ENCODE data around the gene FAM120C. TPM values are rescaled to one million over a fixed set of nuclear protein-coding genes. Genes with fewer than 3 reads are reported as not detected.

Gene FAM120C
- total and polyA plus RNA-seq, 2 donors from 2014 or later: 4.2 to 16.4 TPM

DNA sequence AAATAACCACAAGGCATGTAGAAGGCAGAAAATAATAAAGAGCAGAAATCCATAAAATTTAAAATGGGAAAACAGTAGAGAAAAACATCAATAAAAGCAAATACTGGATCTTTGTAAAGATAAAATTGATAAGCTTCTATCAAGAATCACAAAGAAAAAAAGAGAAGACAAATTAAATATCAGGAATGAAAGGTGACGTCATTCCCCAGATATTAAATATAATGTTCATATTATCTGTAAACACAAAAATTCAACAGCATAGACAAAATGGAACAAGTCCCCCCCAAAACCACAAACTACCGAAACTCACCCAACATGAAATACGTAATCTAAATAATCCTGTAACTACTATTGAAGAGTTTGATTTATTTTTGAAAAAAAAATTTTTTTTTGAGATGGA lies 30.5 kb upstream of the FAM120C start:
- no peaks in the 10 kb centered on the region for H3K27me3 ChIP-seq (ENCODE audit: control insufficient read depth, insufficient read depth, low read length)
- H3K9ac ChIP-seq (ENCODE audit: low read length in 3 of 3): no peak overlapping the region
- intact Hi-C loops (cut with DNase I): no loop called here
- no peaks in the 10 kb centered on the region for H3K36me3 ChIP-seq (ENCODE audit: control insufficient read depth in 2 of 3, insufficient read depth in 3 of 3, low read length in 3 of 3)
- no peak overlapping the region for H3K27ac ChIP-seq (ENCODE audit: low read depth in 2 of 2, low read length in 2 of 2)
- no peaks in the 10 kb centered on the region for H3K9me3 ChIP-seq (ENCODE audit: control insufficient read depth in 2 of 3, insufficient read depth in 1 of 3, low read length in 3 of 3)
- FAIRE-seq (peak; percentile 11), DNase-seq (no peak)
- H3K4me3 ChIP-seq (ENCODE audit: low read length in 3 of 3): no peak overlapping the region
- no peaks in the 10 kb centered on the region for H3K4me1 ChIP-seq (ENCODE audit: control insufficient read depth in 2 of 3, insufficient read depth in 2 of 3, low read depth in 1 of 3, low read length in 3 of 3)
- TF ChIP-seq, protein P1, sequence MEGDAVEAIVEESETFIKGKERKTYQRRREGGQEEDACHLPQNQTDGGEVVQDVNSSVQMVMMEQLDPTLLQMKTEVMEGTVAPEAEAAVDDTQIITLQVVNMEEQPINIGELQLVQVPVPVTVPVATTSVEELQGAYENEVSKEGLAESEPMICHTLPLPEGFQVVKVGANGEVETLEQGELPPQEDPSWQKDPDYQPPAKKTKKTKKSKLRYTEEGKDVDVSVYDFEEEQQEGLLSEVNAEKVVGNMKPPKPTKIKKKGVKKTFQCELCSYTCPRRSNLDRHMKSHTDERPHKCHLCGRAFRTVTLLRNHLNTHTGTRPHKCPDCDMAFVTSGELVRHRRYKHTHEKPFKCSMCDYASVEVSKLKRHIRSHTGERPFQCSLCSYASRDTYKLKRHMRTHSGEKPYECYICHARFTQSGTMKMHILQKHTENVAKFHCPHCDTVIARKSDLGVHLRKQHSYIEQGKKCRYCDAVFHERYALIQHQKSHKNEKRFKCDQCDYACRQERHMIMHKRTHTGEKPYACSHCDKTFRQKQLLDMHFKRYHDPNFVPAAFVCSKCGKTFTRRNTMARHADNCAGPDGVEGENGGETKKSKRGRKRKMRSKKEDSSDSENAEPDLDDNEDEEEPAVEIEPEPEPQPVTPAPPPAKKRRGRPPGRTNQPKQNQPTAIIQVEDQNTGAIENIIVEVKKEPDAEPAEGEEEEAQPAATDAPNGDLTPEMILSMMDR (IDR thresholded peaks at IDR 0.05; ENCODE audit: borderline replicate concordance, extremely low read depth, insufficient read depth): no peak

DNA sequence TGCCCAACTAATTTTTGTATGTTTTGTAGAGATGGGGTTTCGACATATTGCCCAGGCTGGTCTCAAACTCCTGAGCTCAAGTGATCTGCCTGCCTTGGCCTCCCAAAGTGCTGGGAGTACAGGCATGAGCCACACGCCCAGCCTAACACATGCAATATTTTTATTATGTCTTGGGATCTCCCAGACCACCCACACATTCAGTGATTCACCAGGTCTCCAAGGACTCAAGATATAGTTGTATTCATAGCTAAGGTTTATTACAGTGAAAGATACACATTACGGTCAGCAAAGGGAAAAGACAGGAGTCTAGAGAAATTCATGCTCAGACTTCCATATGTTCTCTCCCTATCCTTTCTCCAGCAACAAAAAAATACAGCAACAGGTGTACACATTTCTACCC lies 25.5 kb upstream of the FAM120C start:
- Histone ChIP-seq H3K9ac (ENCODE audit: low read length in 3 of 3) (no peak overlapping the region), H3K36me3 (ENCODE audit: control insufficient read depth in 2 of 3, insufficient read depth in 3 of 3, low read length in 3 of 3) (no peaks in the 10 kb centered on the region), H3K27me3 (ENCODE audit: control insufficient read depth, insufficient read depth, low read length) (no peaks in the 10 kb centered on the region), H3K4me3 (ENCODE audit: low read length in 3 of 3) (no peak overlapping the region), H3K27ac (ENCODE audit: low read depth in 2 of 2, low read length in 2 of 2) (no peak overlapping the region), H3K9me3 (ENCODE audit: control insufficient read depth in 2 of 3, insufficient read depth in 1 of 3, low read length in 3 of 3) (no peaks in the 10 kb centered on the region), H3K4me1 (ENCODE audit: control insufficient read depth in 2 of 3, insufficient read depth in 2 of 3, low read depth in 1 of 3, low read length in 3 of 3) (no peaks in the 10 kb centered on the region)
- no peak for FAIRE-seq
- DNase-seq: no peak
- TF ChIP-seq, protein P1 (IDR thresholded peaks at IDR 0.05; ENCODE audit: borderline replicate concordance, extremely low read depth, insufficient read depth): no peak
- intact Hi-C loops (cut with DNase I): no loop called here

DNA sequence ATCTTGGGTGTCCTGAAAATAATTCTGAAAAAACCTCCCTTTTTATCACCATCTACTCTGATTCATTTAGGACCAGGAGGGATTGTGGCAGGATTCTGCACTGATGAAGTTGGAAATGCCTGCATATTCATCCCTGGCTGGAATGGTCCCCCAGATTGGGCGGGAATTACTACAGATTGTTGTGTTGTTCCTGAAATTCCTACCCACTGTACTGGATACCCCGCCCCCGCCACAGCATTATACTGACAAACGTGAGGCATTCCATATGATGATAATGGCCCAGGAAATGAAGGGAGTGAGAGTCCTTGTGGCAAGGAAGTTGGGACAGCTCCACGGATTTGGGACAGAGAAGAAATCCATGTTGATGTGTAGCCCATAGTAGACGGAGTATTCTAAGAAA lies 15.2 kb upstream of the FAM120C start:
- H3K9ac ChIP-seq (ENCODE audit: low read length in 3 of 3): no peak overlapping the region
- intact Hi-C loops (cut with DNase I): no loop called here
- TF ChIP-seq, protein P1 (IDR thresholded peaks at IDR 0.05; ENCODE audit: borderline replicate concordance, extremely low read depth, insufficient read depth): no peak
- no peak for FAIRE-seq
- H3K36me3 ChIP-seq (ENCODE audit: control insufficient read depth in 2 of 3, insufficient read depth in 3 of 3, low read length in 3 of 3): no peaks in the 10 kb centered on the region
- H3K27me3 ChIP-seq (ENCODE audit: control insufficient read depth, insufficient read depth, low read length): no peaks in the 10 kb centered on the region
- no peak for DNase-seq
- H3K4me1 ChIP-seq (ENCODE audit: control insufficient read depth in 2 of 3, insufficient read depth in 2 of 3, low read depth in 1 of 3, low read length in 3 of 3): no peaks in the 10 kb centered on the region
- H3K9me3 ChIP-seq (ENCODE audit: control insufficient read depth in 2 of 3, insufficient read depth in 1 of 3, low read length in 3 of 3): no peaks in the 10 kb centered on the region
- H3K4me3 ChIP-seq (ENCODE audit: low read length in 3 of 3): no peak overlapping the region
- no peak overlapping the region for H3K27ac ChIP-seq (ENCODE audit: low read depth in 2 of 2, low read length in 2 of 2)

DNA sequence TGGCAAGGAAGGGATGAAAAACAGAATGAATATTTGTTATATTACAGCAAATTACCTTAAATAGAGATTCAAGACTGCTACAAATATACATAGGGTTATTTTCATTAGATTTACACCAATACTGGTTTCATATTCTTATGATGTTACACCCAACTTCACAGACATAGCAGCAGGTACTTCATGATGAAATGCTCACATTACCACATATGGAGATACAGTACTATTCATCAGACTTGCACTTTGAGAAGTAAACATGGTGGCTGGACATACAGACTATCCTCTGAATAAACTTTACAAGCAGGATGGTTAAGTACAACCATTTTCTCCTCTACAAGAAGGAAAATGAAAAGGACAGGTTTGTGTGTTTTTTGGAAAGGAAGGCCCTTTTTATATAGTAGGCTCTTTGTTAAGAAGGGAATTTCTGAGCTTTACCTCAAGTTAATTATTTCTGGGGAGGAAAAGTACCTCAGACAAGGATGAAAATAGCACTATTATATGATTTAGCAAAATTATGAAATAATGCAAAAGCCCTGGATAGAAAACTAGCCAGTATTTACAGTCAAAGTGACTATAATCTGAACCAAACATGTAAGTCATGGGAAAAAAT lies 12.0 kb upstream of the FAM120C start:
- no peak for DNase-seq
- Histone ChIP-seq H3K27ac (ENCODE audit: low read depth in 2 of 2, low read length in 2 of 2) (no peak overlapping the region), H3K9me3 (ENCODE audit: control insufficient read depth in 2 of 3, insufficient read depth in 1 of 3, low read length in 3 of 3) (no peaks in the 10 kb centered on the region), H3K9ac (ENCODE audit: low read length in 3 of 3) (no peak overlapping the region), H3K36me3 (ENCODE audit: control insufficient read depth in 2 of 3, insufficient read depth in 3 of 3, low read length in 3 of 3) (no peaks in the 10 kb centered on the region), H3K4me1 (ENCODE audit: control insufficient read depth in 2 of 3, insufficient read depth in 2 of 3, low read depth in 1 of 3, low read length in 3 of 3) (no peaks in the 10 kb centered on the region), H3K27me3 (ENCODE audit: control insufficient read depth, insufficient read depth, low read length) (no peaks in the 10 kb centered on the region), H3K4me3 (ENCODE audit: low read length in 3 of 3) (no peak overlapping the region)
- TF ChIP-seq, protein P1 (IDR thresholded peaks at IDR 0.05; ENCODE audit: borderline replicate concordance, extremely low read depth, insufficient read depth): no peak
- intact Hi-C loops (cut with DNase I): no loop called here
- FAIRE-seq: no peak

Data from kidney (tissue), 14 donors.